ENCODE measurements around the gene RAPGEF5.

The RAPGEF5 gene

DNA sequence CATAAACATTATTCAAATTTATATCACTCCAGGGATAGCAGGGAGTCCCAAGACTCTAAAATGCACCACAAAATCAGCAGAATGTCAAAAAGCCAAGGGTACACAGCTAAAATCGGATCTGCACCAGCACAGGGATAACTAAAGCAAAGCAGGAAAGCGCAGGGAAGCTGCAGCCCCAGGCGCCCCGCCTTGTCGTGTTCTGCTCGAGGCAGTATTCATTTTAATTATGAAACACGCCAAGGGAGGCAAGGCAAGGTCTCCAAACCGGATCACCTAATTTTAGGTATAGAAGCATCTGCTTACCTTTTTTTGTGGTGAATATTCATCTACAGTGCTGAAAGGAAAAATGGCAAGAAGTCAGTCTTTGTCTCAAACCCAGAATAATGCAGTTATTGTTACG lies 199.4 kb downstream of the RAPGEF5 start:
- no peak overlapping the region for H4K12ac ChIP-seq (ENCODE audit: low read depth, low read length)
- no peak overlapping the region for H3K27ac ChIP-seq (ENCODE audit: low read depth, low read length)
- H3K4me2 ChIP-seq (ENCODE audit: low read length) = no peak overlapping the region
- H3K9ac ChIP-seq (ENCODE audit: low read length) = no peak overlapping the region
- H4K91ac ChIP-seq (ENCODE audit: low read depth, low read length) = no peak overlapping the region
- no peak overlapping the region for H3K14ac ChIP-seq (ENCODE audit: low read length)
- H3K79me2 ChIP-seq (ENCODE audit: control insufficient read depth, insufficient read depth, low read length, poor library complexity) = no peaks in the 10 kb centered on the region
- H3K79me1 ChIP-seq (ENCODE audit: low read length) = no peaks in the 10 kb centered on the region
- no peak overlapping the region for H3K18ac ChIP-seq (ENCODE audit: low read length)
- no CpG with 5 or more reads among the region's 9 CpGs for WGBS (ENCODE audit: extremely low coverage, insufficient coverage, insufficient read length)
- H4K8ac ChIP-seq (ENCODE audit: low read depth, low read length) = no peak overlapping the region
- no peak overlapping the region for H2BK5ac ChIP-seq (ENCODE audit: low read depth, low read length, poor library complexity)
- no peak overlapping the region for H3K23ac ChIP-seq (ENCODE audit: low read length)
- no peak overlapping the region for H2AK5ac ChIP-seq (ENCODE audit: low read length)
- no peak overlapping the region for H3K4ac ChIP-seq (ENCODE audit: low read depth, low read length)
- peak; percentile 39 to 79 for DNase-seq
- no peak overlapping the region for H2BK12ac ChIP-seq (ENCODE audit: low read length)
- no peaks in the 10 kb centered on the region for H3K9me3 ChIP-seq (ENCODE audit: insufficient read depth, low read depth, low read length)
- H3K27me3 ChIP-seq (ENCODE audit: insufficient read depth, low read length) = no peaks in the 10 kb centered on the region
- no peaks in the 10 kb centered on the region for H3K4me1 ChIP-seq (ENCODE audit: control insufficient read depth in 1 of 2, insufficient read depth in 2 of 2, low read length in 2 of 2)
- H3K36me3 ChIP-seq (ENCODE audit: control insufficient read depth in 1 of 2, insufficient read depth in 2 of 2, low read length in 2 of 2) = no peaks in the 10 kb centered on the region
- no peak overlapping the region for H2AFZ ChIP-seq (ENCODE audit: insufficient read depth, low read length, poor library complexity)
- H2BK120ac ChIP-seq (ENCODE audit: insufficient read depth, low read length, poor library complexity) = no peak overlapping the region
- H3K4me3 ChIP-seq (ENCODE audit: low read depth, low read length) = no peak overlapping the region

DNA sequence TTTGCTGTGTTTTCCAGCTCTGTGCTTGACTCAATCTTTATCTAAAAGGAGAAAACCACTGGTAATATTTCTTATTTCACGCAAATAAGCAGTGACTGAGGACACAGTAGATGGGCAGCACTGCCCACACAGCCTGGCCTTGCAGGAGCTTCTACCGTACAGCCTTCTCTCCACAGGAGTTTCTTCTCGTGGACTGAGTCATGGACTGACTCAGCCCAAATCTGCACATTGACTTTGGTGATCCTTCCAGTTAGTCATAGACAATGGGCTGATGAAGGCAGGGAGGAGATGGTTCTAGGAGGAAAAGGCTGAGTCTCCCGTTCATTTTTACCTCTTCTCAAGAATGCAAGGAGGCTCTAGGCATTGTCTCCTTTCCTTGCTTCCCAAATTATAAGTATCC lies 200.7 kb downstream of the RAPGEF5 start:
- no peak overlapping the region for H2AFZ ChIP-seq (ENCODE audit: insufficient read depth, low read length, poor library complexity)
- no peak overlapping the region for H3K4ac ChIP-seq (ENCODE audit: low read depth, low read length)
- no peaks in the 10 kb centered on the region for H3K79me1 ChIP-seq (ENCODE audit: low read length)
- peak; percentile 20 to 73 for DNase-seq
- no peak overlapping the region for H3K18ac ChIP-seq (ENCODE audit: low read length)
- H3K79me2 ChIP-seq (ENCODE audit: control insufficient read depth, insufficient read depth, low read length, poor library complexity) = no peaks in the 10 kb centered on the region
- H3K4me2 ChIP-seq (ENCODE audit: low read length) = no peak overlapping the region
- H3K9me3 ChIP-seq (ENCODE audit: insufficient read depth, low read depth, low read length) = no peaks in the 10 kb centered on the region
- no peaks in the 10 kb centered on the region for H3K4me1 ChIP-seq (ENCODE audit: control insufficient read depth in 1 of 2, insufficient read depth in 2 of 2, low read length in 2 of 2)
- H3K27me3 ChIP-seq (ENCODE audit: insufficient read depth, low read length) = no peaks in the 10 kb centered on the region
- H3K14ac ChIP-seq (ENCODE audit: low read length) = no peak overlapping the region
- no peak overlapping the region for H3K23ac ChIP-seq (ENCODE audit: low read length)
- no peak overlapping the region for H4K91ac ChIP-seq (ENCODE audit: low read depth, low read length)
- H4K8ac ChIP-seq (ENCODE audit: low read depth, low read length) = no peak overlapping the region
- H3K36me3 ChIP-seq (ENCODE audit: control insufficient read depth in 1 of 2, insufficient read depth in 2 of 2, low read length in 2 of 2) = no peaks in the 10 kb centered on the region
- H4K12ac ChIP-seq (ENCODE audit: low read depth, low read length) = no peak overlapping the region
- H3K27ac ChIP-seq (ENCODE audit: low read depth, low read length) = no peak overlapping the region
- no CpG with 5 or more reads among the region's 4 CpGs for WGBS (ENCODE audit: extremely low coverage, insufficient coverage, insufficient read length)
- H3K9ac ChIP-seq (ENCODE audit: low read length) = no peak overlapping the region
- H3K4me3 ChIP-seq (ENCODE audit: low read depth, low read length) = no peak overlapping the region
- H2BK120ac ChIP-seq (ENCODE audit: insufficient read depth, low read length, poor library complexity) = no peak overlapping the region
- H2BK5ac ChIP-seq (ENCODE audit: low read depth, low read length, poor library complexity) = no peak overlapping the region
- H2BK12ac ChIP-seq (ENCODE audit: low read length) = no peak overlapping the region
- H2AK5ac ChIP-seq (ENCODE audit: low read length) = no peak overlapping the region

DNA sequence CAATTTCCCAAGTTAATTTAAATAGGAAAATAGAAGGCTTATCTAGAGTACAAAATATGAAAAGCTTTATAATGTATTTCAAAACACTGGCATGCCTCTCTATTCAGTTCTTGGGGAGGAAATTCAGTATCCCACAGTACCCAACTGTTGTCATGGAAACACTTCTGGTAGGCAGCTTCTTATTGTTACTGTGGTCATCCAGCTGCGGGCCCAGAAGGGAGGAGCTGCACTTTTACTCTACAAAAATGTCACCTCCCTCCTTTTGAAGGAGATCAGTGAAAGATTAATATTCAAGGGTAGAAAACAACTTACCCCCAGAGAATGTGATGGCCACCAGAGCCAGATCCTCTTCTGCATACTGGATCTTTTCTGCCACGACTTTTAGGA lies 202.8 kb downstream of the RAPGEF5 start:
- no peaks in the 10 kb centered on the region for H3K27me3 ChIP-seq (ENCODE audit: insufficient read depth, low read length)
- no peak overlapping the region for H3K9ac ChIP-seq (ENCODE audit: low read length)
- no peak overlapping the region for H2BK120ac ChIP-seq (ENCODE audit: insufficient read depth, low read length, poor library complexity)
- H3K27ac ChIP-seq (ENCODE audit: low read depth, low read length) = no peak overlapping the region
- peak; percentile 33 to 89 for DNase-seq
- no peak overlapping the region for H3K4me2 ChIP-seq (ENCODE audit: low read length)
- H4K91ac ChIP-seq (ENCODE audit: low read depth, low read length) = no peak overlapping the region
- no peak overlapping the region for H3K14ac ChIP-seq (ENCODE audit: low read length)
- no CpG with 5 or more reads among the region's 2 CpGs for WGBS (ENCODE audit: extremely low coverage, insufficient coverage, insufficient read length)
- no peak overlapping the region for H2BK5ac ChIP-seq (ENCODE audit: low read depth, low read length, poor library complexity)
- H4K8ac ChIP-seq (ENCODE audit: low read depth, low read length) = no peak overlapping the region
- H3K4me1 ChIP-seq (ENCODE audit: control insufficient read depth in 1 of 2, insufficient read depth in 2 of 2, low read length in 2 of 2) = peaks cover 0 to 3% of the 10 kb centered on the region in 2 experiments
- no peak overlapping the region for H2BK12ac ChIP-seq (ENCODE audit: low read length)
- H3K36me3 ChIP-seq (ENCODE audit: control insufficient read depth in 1 of 2, insufficient read depth in 2 of 2, low read length in 2 of 2) = no peaks in the 10 kb centered on the region
- no peak overlapping the region for H4K12ac ChIP-seq (ENCODE audit: low read depth, low read length)
- no peaks in the 10 kb centered on the region for H3K79me2 ChIP-seq (ENCODE audit: control insufficient read depth, insufficient read depth, low read length, poor library complexity)
- no peak overlapping the region for H3K4me3 ChIP-seq (ENCODE audit: low read depth, low read length)
- H3K4ac ChIP-seq (ENCODE audit: low read depth, low read length) = no peak overlapping the region
- no peaks in the 10 kb centered on the region for H3K79me1 ChIP-seq (ENCODE audit: low read length)
- H2AFZ ChIP-seq (ENCODE audit: insufficient read depth, low read length, poor library complexity) = no peak overlapping the region
- H3K18ac ChIP-seq (ENCODE audit: low read length) = no peak overlapping the region
- no peak overlapping the region for H3K23ac ChIP-seq (ENCODE audit: low read length)
- H3K9me3 ChIP-seq (ENCODE audit: insufficient read depth, low read depth, low read length) = no peaks in the 10 kb centered on the region
- H2AK5ac ChIP-seq (ENCODE audit: low read length) = no peak overlapping the region

DNA sequence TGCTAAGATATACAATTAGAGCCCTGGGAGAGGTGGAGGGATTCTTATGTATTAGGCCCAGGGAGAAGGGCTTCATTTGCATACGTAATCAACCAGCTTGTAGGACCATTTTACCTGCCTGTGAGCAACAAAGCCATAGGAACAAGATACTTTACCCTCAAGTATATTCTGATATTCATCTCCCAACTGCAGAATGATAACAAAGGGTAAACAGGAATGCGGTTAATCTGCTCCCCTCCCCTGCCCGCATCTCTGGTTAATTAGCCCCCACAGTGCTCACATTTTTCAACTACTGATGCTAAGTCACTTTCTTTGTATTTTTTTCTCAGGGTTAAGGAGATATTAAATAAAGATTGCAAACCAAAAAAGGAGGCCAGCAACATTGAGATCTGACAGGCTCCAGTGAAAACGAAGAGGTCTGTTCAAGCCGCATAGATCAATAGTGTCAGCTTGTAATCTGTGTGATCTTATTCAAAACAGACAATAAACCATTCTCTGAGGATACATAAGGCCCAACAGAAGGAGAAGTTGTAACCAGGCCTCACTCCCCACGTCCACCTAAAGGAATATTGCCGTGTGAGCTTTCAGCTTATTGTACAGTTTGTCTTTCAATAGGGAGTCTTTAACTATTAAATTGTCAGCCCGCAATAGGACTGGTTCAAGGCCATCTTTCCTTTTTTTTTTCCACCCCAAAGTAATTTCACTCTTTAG lies 203.4 kb downstream of the RAPGEF5 start:
- Histone ChIP-seq H3K23ac (ENCODE audit: low read length) (no peak overlapping the region), H3K27ac (ENCODE audit: low read depth, low read length) (no peak overlapping the region), H3K79me2 (ENCODE audit: control insufficient read depth, insufficient read depth, low read length, poor library complexity) (no peaks in the 10 kb centered on the region), H3K27me3 (ENCODE audit: insufficient read depth, low read length) (no peaks in the 10 kb centered on the region), H3K14ac (ENCODE audit: low read length) (no peak overlapping the region), H3K4me1 (ENCODE audit: control insufficient read depth in 1 of 2, insufficient read depth in 2 of 2, low read length in 2 of 2) (peaks cover 0 to 3% of the 10 kb centered on the region in 2 experiments), H3K36me3 (ENCODE audit: control insufficient read depth in 1 of 2, insufficient read depth in 2 of 2, low read length in 2 of 2) (no peaks in the 10 kb centered on the region), H3K4ac (ENCODE audit: low read depth, low read length) (no peak overlapping the region), H4K8ac (ENCODE audit: low read depth, low read length) (no peak overlapping the region), H3K9ac (ENCODE audit: low read length) (no peak overlapping the region), H3K79me1 (ENCODE audit: low read length) (no peaks in the 10 kb centered on the region), H4K12ac (ENCODE audit: low read depth, low read length) (no peak overlapping the region), H2BK5ac (ENCODE audit: low read depth, low read length, poor library complexity) (no peak overlapping the region), H2BK12ac (ENCODE audit: low read length) (no peak overlapping the region), H3K18ac (ENCODE audit: low read length) (no peak overlapping the region), H4K91ac (ENCODE audit: low read depth, low read length) (no peak overlapping the region), H3K4me2 (ENCODE audit: low read length) (no peak overlapping the region), H3K4me3 (ENCODE audit: low read depth, low read length) (no peak overlapping the region), H2AK5ac (ENCODE audit: low read length) (no peak overlapping the region), H2BK120ac (ENCODE audit: insufficient read depth, low read length, poor library complexity) (no peak overlapping the region), H2AFZ (ENCODE audit: insufficient read depth, low read length, poor library complexity) (no peak overlapping the region), H3K9me3 (ENCODE audit: insufficient read depth, low read depth, low read length) (no peaks in the 10 kb centered on the region)
- peak; percentile 49 to 83 for DNase-seq
- no CpG with 5 or more reads among the region's 8 CpGs for WGBS (ENCODE audit: extremely low coverage, insufficient coverage, insufficient read length)

Measured in trophoblast cell (in vitro differentiated cells and primary cell).